Measurements from ENCODE around the gene RAD51AP1.

RAD51AP1 gene

GRCh38 chr12:4526923-4527546 lies 11.7 kb upstream of the RAD51AP1 start:
- no peak overlapping the region for H3K4me3 Mint-ChIP-seq
- H3K4me1 Mint-ChIP-seq = no peaks in the 10 kb centered on the region
- peaks cover 26% of the 10 kb centered on the region for H3K36me3 Mint-ChIP-seq (ENCODE audit: low read depth)
- TF ChIP-seq CTCF (IDR thresholded peaks at IDR 0.05) = peak; percentile 72
- DNase-seq = no peak
- H3K9me3 Mint-ChIP-seq = no peaks in the 10 kb centered on the region
- H3K27ac Mint-ChIP-seq = no peak overlapping the region
- no peaks in the 10 kb centered on the region for H3K27me3 Mint-ChIP-seq (ENCODE audit: low read depth, poor library complexity)

GRCh38 chr12:4530160-4530559 lies 8.5 kb upstream of the RAD51AP1 start:
- no peak overlapping the region for H3K4me3 Mint-ChIP-seq
- no peak overlapping the region for H3K27ac Mint-ChIP-seq
- H3K4me1 Mint-ChIP-seq = no peaks in the 10 kb centered on the region
- no peak for DNase-seq
- H3K36me3 Mint-ChIP-seq (ENCODE audit: low read depth) = no peaks in the 10 kb centered on the region
- H3K27me3 Mint-ChIP-seq (ENCODE audit: low read depth, poor library complexity) = no peaks in the 10 kb centered on the region
- no peaks in the 10 kb centered on the region for H3K9me3 Mint-ChIP-seq
- TF ChIP-seq CTCF (IDR thresholded peaks at IDR 0.05) = no peak

GRCh38 chr12:4530982-4531586 lies 7.6 kb upstream of the RAD51AP1 start:
- DNase-seq = no peak
- no peak for TF ChIP-seq CTCF (IDR thresholded peaks at IDR 0.05)

GRCh38 chr12:4535092-4535491 lies 3.6 kb upstream of the RAD51AP1 start:
- Mint-ChIP-seq H3K4me1 (peaks cover 25% of the 10 kb centered on the region), H3K9me3 (no peaks in the 10 kb centered on the region), H3K4me3 (no peak overlapping the region), H3K36me3 (ENCODE audit: low read depth) (no peaks in the 10 kb centered on the region), H3K27ac (no peak overlapping the region), H3K27me3 (ENCODE audit: low read depth, poor library complexity) (no peaks in the 10 kb centered on the region)
- no peak for DNase-seq
- TF ChIP-seq CTCF (IDR thresholded peaks at IDR 0.05) = no peak

More at GRCh38 chr12:4530982-4531586, 7.6 kb upstream of the RAD51AP1 start:
- no peak overlapping the region for H3K27ac Mint-ChIP-seq
- no peaks in the 10 kb centered on the region for H3K27me3 Mint-ChIP-seq (ENCODE audit: low read depth, poor library complexity)
- H3K36me3 Mint-ChIP-seq (ENCODE audit: low read depth) = no peaks in the 10 kb centered on the region
- H3K4me3 Mint-ChIP-seq = no peak overlapping the region
- H3K9me3 Mint-ChIP-seq = no peaks in the 10 kb centered on the region
- no peaks in the 10 kb centered on the region for H3K4me1 Mint-ChIP-seq

- Mint-ChIP-seq H3K4me3 (no peak overlapping the region), H3K4me1 (peaks cover 27% of the 10 kb centered on the region), H3K27ac (no peak overlapping the region), H3K36me3 (ENCODE audit: low read depth) (no peaks in the 10 kb centered on the region), H3K27me3 (ENCODE audit: low read depth, poor library complexity) (no peaks in the 10 kb centered on the region), H3K9me3 (no peaks in the 10 kb centered on the region)
- no peak for DNase-seq
- TF ChIP-seq CTCF (IDR thresholded peaks at IDR 0.05) = no peak
Measured at GRCh38 chr12:4535871-4536270, 2.8 kb upstream of the RAD51AP1 start.

Measured in nephron progenitor cell (in vitro differentiated cells).